ENCODE data around the gene STK35. TPM values are rescaled to one million over a fixed set of nuclear protein-coding genes. Genes with fewer than 3 reads are reported as not detected.

The STK35 gene

Small RNAs within 50 kb of the gene (small RNA-seq; reads per million reads assigned to genes)
- gene RPL7P2 (ENCODE audit: low read depth): not detected
